22Rv1 (cell line): ENCODE data around the gene IL1RAPL2.

Source experiments
- H3K27ac ChIP-seq: fragments of 450-650 bp; 2 replicates; pipeline ENCODE4 v1.5.1; 2017
- CTCF ChIP-seq: fragments of 450-650 bp; IDR thresholded peaks from 2 replicates; pipeline ENCODE4 v1.5.1; 2017; ENCODE audit warnings: mild to moderate bottlenecking
- ZFX ChIP-seq: fragments of 450-650 bp; IDR thresholded peaks from 2 replicates; pipeline ENCODE4 v1.6.1; 2017; ENCODE audit warnings: antibody characterized with exemption, borderline replicate concordance

The IL1RAPL2 gene

GRCh38 chrX:105349476-105349875 is 783.5 kb downstream of the IL1RAPL2 start:
- H3K27ac ChIP-seq: no peak overlapping the region
- no peak for TF ChIP-seq CTCF
- TF ChIP-seq ZFX: no peak

- TF ChIP-seq CTCF: no peak
- TF ChIP-seq ZFX: no peak
- no peak overlapping the region for H3K27ac ChIP-seq
Observed at GRCh38 chrX:105375816-105376215, 809.8 kb downstream of the IL1RAPL2 start.

GRCh38 chrX:105424729-105425128 is 858.7 kb downstream of the IL1RAPL2 start:
- no peak overlapping the region for H3K27ac ChIP-seq
- no peak for TF ChIP-seq ZFX
- TF ChIP-seq CTCF: no peak

- H3K27ac ChIP-seq: no peak overlapping the region
- TF ChIP-seq CTCF (no peak), ZFX (no peak)
Observed at GRCh38 chrX:105451401-105451800, 885.4 kb downstream of the IL1RAPL2 start.

GRCh38 chrX:105458846-105459245 is 892.8 kb downstream of the IL1RAPL2 start:
- no peak overlapping the region for H3K27ac ChIP-seq
- no peak for TF ChIP-seq ZFX
- TF ChIP-seq CTCF: no peak

GRCh38 chrX:105460376-105460775 is 894.4 kb downstream of the IL1RAPL2 start:
- no peak overlapping the region for H3K27ac ChIP-seq
- TF ChIP-seq ZFX: no peak

- no peak for TF ChIP-seq ZFX
- TF ChIP-seq CTCF: no peak
- H3K27ac ChIP-seq: no peak overlapping the region
Observed at GRCh38 chrX:105461016-105461415, 895.0 kb downstream of the IL1RAPL2 start.

- TF ChIP-seq ZFX (no peak), CTCF (no peak)
- no peak overlapping the region for H3K27ac ChIP-seq
Observed at GRCh38 chrX:105462186-105462585, 896.2 kb downstream of the IL1RAPL2 start.
